HG03575 (cell line): ENCODE data around the gene ATP6V1G3.
"Not testable (repeated sequence)": the region's sequence is repeated elsewhere in the genome, so short reads cannot be mapped to it uniquely, and the experiment has no call there.

Experiments
- ATAC-seq: cut with Tn5 transposase; IDR thresholded peaks from one replicate; pipeline ENCODE4 v1.9.1; 2021; ENCODE audit not compliant: unreplicated experiment, insufficient number of reproducible peaks, low FRiP score; ENCODE audit errors: extremely low read depth

Gene ATP6V1G3

DNA sequence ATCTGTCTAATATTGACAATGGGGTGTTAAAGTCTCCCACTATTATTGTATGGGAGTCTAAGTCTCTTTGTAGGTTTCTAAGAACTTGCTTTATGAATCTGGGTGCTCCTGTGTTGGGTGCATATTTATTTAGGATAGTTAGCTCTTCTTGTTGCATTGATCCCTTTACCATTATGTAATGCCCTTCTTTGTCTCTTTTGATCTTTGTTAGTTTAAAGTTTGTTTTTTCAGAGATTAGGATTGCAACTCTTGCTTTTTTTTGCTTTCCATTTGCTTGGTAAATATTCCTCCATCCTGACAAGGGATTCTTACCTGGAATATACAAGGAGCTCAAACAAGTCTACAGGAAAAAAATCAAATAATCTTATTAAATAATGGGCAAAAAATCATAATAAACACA lies 63.1 kb downstream of the ATP6V1G3 start:
- not testable (repeated sequence) for ATAC-seq
